GM19240 (cell line): ENCODE measurements around the gene MGST3.
"Not testable (repeated sequence)": the region's sequence is repeated elsewhere in the genome, so short reads cannot be mapped to it uniquely, and the experiment has no call there.

Experiments
- DNase-seq: peaks from one replicate; pipeline ENCODE4 v3.0.0; 2011; ENCODE audit warnings: low spot score; ENCODE audit not compliant: insufficient read length

The MGST3 gene

DNA sequence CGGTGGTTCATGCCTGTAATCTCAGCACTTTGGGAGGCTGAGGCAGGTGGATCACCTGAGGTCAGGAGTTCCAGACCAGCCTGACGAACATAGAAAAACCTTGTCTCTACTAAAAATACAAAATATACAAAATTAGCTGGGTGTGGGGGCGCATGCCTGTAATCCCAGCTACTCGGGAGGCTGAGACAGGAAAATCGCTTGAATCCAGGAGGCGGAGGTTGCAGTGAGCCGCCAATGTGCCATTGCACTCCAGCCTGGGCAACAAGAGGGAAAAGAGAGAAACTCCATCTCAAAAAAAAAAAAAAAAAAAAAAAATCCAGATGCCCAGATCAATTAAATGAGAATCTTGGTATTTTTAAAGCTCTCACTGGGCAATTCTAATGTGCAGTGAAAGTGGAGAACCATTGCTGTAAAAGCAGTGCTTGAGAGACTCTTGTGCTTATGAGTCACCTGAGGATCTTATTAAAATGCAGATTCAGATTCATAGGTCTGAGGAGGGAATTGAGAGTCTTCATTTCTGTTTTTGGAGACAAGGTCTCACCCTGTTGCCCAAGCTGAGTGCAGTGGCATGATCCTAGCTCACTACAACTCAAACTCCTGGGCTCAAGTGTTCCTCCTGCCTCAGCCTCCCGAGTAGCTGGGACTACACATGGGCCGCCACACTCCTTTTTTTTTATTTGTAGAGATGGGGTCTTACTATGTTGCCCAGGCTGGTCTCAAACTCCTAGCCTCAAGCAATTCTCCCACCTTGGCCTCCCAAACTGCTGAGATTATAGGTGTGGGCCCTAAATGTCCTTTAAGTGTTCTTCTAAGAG lies 27.9 kb downstream of the MGST3 start:
- not testable (repeated sequence) for DNase-seq

DNA sequence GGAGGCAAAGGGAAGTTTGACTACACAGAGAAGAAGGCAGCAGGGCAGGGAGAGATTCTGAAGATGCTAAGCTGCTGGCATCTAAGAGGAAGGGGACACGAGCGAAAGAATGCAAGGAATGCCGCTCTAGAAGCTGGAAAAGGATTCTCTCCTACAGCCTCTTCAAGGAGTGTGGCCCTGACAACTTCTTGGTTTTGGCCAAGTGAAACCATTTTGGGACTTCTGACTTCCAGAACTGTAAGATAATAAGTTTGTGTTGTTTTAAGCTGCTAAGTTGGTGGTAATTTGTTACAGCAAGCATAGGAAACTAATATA lies 28.5 kb downstream of the MGST3 start:
- DNase-seq = no peak

DNA sequence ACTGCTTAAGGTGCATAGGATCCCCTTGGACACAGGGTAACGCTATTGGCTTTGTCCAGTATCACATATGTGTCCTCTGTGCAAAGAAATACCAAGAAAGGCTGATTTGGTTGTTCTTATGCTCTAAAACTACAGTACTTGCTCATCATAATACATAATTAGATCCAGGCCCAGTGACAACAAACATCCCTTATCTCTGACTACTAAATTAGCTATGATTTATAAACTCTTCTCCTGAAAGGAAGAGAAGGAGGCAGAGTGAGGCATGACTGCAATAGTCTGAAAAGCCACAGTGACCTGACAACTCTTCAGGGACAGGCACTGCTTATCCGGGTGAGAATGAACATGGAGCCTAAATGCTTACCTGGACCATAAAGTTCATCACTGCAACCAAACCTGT lies 30.7 kb downstream of the MGST3 start:
- no peak for DNase-seq

DNA sequence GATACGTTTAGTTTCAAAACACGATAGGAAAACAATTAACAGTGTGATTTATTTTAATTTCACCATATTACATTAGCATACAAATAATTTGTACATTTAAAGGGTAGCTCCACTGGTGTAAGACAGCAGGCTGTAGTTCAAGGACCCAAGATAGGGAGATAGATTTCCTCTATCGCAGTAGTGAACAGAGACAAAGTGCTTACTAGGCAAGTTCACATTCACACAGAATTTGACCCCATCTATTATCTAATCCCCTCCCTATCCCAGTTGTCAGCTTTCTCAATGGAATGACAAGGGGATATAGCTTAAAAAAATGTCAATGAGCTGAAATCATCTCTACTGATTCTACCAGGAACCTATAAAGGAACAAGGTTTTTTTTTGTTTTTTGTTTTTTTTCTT lies 31.2 kb downstream of the MGST3 start:
- no peak for DNase-seq

DNA sequence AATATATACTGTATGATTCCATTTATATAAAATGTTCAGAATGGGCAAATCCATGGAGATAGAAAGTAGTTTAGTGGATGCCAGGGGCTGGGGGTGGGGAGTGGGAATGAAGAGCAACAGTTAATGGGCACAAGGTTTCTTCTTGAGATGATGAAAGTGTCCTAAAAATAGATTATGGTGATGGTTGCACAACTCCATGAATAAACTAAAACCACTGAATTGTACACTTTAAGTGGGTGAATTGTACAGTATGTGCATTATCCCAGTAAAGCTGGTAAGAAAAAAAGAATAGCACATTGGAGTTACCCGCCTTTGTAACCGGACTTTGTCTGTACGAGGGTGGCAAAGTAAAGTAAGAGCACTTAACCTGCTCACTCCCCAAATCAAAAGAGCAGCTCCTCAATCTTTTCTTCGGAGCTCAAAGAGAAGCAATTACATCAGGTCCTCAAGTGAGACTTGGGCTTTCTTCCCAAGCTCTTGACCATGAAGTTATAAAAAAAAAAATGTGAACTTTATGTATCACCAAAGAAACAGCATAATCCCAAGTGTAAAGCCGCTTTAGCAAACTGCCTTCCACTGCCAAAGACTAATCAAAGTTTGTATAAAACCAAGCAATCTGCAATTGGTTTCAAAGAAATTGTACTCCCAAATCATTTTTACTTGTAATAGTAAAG lies 35.3 kb downstream of the MGST3 start:
- no peak for DNase-seq

DNA sequence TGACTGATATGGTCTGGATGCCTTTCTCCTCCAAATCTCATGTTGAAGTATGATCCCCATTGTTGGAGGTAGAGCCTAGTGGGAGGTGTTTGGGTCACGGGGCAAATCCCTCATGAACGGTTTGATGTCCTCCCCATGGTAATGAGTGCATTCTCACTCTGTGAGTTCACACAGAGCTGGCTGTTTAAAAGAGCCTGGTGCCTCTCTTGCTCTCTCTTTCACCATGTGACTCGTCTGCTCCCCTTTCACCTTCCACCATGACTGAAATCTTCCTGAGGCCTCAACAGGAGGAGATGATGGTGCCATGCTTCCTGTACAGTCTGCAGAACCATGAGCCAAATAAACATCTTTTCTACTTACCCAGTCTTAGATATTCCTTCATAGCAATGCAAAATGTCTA lies 37.1 kb downstream of the MGST3 start:
- DNase-seq = no peak

DNA sequence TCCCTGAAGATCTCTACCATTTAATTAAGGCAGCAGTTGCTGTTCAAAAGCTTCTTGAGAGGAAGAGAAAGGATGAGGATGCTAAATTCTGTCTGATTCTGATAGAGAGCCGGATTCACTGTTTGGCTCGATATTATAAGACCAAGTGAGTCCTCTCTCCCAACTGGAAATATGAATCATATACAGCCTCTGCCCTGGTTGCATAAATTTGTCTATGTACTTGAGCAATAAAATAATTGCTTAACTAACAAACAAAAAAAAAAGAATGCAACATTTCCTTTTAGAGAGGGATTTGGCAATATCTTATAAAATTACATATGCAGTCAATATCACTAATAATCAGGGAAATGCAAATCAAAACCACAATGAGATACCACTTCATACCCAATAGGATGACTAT lies 40.5 kb downstream of the MGST3 start:
- no peak for DNase-seq

DNA sequence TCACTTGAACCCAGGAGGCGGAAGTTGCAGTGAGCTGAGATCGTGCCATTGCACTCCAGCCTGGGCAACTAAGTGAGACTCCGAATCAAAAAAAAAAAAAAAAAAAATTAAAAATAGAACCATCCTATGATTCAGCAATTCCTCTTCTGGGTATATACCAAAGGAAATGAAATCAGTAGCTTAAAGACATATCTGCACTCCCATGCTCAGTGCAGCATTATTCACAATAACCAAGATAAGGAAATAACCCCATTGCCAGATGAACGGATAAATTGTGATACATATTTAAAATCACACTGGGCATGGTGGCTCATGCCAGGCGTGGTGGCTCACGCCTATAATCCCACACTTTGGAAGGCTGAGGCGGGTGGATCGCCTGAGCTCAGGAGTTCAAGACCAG lies 43.6 kb downstream of the MGST3 start:
- DNase-seq = no peak

DNA sequence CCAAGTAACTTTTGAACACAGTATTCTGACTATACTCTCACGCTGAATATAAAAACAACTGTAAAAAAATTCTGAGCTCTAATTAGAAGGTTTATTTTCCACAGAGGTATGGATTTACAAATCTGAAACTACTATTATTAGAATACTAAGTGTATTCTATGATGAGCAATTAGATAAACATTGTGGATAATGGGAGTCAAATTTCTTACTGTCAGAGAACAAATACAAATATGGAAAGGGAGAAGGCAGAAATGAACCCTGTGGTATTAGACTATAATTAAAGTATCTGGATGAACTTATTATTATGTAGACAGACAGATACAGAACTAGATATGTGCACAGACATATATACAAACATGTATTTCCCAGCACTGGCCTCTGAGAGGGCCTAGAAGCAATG lies 44.8 kb downstream of the MGST3 start:
- no peak for DNase-seq

DNA sequence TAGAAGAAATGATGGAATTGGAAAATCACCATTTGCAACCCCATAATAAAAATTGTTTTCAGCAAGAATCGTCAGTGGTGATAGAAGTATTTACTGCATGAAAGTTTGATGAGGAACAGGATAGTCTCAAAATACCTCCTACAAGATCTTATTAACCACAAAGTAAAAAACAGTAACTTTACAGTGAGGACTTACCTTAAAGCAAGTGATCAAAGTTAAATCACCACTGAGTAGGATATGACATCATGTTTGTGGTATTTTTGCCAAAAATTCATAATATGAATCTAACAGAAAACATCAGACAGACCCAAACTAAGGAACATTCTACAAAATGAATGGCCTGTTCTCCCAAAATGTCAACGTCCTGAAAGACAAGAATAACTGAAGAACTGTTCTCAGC lies 47.5 kb downstream of the MGST3 start:
- no peak for DNase-seq

DNA sequence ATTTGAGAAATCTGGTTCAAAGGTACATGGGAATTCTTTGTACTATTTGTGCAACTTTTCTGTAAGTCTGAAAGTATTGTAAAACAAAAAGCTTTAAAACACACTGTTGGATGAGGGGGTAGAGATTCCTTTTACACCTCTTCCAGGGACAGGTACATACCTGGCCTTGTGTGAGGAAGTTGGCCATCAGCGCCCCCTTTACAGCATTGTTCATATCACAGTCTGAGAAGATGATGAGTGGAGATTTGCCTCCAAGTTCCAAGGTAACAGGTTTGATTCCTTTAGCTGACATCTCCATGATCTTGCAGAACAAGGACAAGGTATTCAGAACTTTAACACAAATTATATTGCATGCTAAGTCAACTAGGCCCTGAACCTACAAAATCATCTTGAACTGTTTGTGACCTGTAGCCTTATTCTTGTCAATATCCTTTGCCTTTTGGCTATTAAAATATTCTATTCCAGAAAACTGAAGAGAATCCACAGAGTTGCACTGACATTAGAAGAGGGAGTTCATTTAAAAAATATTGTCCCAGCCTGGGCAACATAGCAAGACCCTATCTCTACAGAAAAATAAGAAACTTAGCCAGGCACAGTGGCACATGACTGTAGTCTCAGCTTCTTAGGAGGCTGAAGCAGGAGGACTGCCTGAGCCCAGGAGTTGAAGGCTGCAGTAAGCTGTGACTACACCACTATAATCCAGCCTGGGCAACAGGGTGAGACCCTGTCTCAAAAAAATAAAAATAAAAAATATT lies 48.4 kb downstream of the MGST3 start:
- DNase-seq = no peak

DNA sequence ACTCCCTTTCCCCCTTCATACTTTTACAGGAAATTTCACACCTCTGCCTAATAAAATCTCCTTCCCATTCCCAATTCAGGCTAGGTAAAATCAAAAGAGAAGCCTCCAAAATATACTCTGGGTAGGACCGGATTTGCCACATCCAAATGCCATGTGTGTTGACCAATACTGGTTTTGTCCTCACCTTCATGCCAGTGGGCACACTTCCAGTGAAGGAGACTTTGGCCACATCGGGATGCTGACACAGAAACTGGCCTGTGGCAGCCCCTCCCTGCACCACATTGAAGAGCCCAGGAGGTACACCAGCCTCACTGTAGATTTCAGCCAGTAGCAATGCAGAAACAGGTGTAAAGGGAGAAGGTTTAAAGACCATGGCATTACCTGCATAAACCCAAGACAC lies 49.3 kb downstream of the MGST3 start:
- no peak for DNase-seq

DNA sequence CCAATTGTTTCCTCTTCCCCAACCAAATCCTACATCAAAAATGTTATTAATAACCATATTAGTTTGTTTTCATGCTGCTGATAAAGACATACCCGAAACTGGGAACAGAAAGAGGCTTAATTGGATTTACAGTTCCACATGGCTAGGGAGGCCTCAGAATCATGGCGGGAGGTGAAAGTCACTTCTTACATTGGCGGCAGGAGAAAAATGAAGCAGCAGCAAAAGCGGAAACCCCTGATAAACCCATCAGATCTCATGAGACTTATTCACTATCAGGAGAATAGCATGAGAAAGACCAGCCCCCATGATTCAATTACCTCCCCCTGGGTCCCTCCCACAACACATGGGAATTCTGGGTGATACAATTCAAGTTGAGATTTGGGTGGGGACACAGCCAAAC lies 49.7 kb downstream of the MGST3 start:
- not testable (repeated sequence) for DNase-seq

DNA sequence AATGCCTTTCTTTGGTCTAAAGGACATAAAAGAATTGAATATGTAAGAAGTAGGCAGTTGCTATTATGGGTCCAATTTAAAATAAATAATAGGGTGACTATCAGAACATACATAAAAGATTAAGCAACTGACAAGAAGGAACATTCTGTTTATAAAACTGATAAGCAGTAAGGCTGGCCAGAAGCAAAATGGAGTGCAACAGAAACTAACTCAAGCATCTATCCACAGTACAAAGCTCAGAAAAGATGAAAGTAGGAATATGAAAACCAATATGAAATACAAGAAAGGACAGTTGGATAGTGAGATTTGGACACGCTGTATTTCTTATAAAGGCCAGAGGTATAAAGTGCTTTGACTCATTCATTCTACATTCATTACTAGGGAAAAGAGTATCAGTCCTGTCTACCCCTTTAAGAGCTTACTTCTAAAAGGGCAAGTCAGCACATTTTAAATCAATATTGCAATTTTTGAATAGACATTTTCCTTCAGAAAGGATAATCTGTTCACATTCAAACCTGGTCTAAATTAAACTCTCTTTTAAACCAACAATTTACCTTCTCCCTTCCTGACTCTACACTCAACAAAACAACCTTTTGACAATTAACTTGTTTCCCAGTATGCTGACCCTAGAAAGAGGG lies 52.9 kb downstream of the MGST3 start:
- DNase-seq = no peak

DNA sequence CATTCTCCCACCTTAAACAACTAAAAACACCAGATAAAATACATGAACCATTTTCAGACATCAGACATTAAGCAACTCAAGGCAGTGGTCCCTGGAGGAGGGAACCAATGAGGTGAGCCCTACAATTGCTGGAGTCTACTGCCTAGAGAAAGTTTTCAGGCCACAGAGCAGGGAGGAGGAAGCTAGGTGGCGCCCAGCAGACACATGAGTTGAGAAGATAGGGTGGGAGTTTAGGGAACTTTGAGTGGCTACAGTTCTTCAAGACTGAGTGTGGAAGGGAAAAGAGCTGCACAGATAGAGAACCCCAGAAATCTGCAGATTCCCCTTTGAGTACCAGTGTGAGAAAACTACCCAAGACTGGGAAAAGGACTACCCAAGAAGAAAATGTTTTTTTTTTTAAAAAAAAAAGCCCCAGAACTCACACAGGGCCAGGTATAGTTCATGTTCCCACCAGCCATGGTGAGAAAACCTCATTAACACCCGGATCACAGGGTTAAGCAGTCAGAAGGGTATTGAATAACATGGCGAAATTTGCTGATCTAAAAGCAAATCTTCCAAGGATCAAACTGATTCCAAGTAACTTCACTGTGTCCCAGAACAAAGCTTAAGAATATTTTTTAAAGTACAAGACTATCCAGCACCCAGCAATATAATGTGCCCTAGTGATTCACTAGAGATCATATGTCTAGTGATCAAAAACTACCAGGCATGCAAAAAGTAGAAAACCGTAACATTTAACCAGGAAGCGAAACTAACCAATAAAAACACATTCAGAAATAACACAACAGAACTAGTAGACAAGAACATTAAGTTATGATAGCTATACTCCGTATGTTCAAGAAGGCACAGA lies 55.3 kb downstream of the MGST3 start:
- no peak for DNase-seq

DNA sequence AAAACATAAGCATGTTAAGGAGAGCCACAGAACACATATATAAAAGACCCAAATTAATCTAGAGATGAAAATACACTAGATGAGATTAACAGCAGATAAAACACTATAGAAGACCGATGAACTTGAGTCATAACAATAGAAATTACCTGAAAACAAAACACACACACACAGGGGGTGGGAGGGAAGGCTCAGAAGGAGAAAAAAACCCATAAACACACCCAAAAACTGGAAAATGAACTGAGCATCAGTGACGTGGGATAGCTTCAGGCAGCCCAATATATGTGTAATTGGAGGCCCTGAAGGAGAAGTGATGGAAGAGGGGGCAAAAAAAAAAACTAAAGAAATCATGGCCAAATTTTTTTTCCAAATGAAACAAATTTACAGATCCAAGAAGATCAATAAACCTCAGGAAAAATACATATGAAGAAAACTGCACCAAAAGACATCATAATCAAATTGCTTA lies 56.0 kb downstream of the MGST3 start:
- no peak for DNase-seq

DNA sequence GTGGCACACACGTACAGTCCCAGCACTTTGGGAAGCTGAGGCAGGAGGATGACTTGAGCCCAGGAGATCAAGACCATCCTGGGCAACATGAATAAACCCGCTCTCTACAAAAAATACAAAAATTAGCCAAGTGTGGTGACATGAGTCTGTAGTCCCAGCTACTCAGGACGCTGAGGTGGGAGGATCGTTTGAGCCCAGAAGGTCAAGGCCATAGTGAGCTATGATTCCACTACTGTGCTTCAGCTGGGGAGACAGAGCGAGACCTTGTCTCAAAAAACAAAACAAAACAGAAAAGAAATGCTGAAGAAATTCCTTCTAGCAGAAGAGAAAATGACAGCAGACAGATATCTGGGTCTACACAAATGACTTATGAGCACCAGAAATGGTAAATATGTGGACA lies 57.0 kb downstream of the MGST3 start:
- DNase-seq = no peak

DNA sequence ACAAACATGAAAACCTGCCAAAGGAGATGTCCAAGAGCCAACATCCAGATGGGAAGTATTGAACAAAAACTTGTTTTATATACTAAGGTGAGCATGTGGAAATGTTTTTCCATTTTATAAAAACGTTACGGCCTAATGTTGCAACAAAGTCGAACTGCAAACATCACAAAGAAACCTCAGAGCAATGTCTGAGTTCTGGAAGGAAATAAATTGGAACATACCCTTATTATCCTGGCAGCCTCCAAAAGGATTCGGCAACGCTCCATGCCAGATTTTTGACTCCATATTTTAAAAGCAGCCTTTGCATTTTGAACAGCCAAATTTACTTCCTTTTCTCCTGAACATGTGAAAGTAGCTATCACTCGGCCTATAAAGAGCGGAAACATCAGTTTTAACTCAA lies 64.0 kb downstream of the MGST3 start:
- no peak for DNase-seq

DNA sequence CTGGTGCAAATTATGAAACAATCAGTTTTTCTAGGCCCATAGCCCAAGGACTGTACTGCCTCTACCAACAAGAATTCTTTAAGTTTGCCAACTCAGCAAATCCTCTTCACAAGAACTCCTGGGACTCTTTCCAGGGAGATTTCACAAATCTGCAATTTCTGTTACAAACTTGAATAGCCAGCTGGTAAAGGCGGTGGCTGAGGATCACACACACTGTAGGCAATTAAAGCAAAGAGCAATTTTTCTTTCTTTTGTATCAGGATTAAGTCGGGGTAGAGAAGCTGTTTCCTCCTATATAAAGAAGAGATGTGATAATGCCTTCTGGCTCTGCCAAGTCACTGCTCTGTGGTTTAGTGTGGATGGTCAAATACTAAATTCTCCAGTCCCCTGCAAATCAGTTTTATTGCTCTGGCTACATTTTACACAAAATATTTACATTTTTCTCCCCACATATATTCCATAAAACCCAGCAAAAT lies 65.6 kb downstream of the MGST3 start:
- no peak for DNase-seq

DNA sequence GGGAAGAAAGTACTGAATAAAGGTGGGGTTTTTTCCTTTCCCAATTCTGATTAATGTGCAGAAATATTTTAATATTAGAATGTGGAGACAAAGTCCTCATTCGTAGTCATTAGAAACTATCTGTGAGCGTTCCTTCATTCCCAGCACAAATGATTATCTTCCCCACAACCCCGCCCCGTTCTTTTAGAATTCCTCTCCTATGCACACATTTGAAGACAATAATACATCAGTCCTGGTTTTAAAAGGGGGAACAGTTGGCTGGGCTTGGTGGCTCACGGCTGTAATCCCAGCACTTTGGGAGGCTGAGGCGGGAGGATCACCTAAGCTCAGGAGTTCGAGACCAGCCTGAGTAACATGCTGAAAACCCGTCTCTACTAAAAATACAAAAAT lies 66.5 kb downstream of the MGST3 start:
- DNase-seq = no peak
